Muscle of arm (tissue), 12 donors: Measurements from ENCODE around the gene NPY4R2. TPM values are rescaled to one million over a fixed set of nuclear protein-coding genes. Genes with fewer than 3 reads are reported as not detected.
"Not testable (repeated sequence)": the region's sequence is repeated elsewhere in the genome, so short reads cannot be mapped to it uniquely, and the experiment has no call there.

Experiments
- DNase-seq: peaks from one replicate; pipeline ENCODE4 v3.0.0-alpha.2; 2013
- polyA plus RNA-seq, 12 donors: library from polyadenylated mRNA; unstranded; fragments of 120-200 nt; gene quantifications; one replicate each; pipeline ENCODE4 v1.2.1, GENCODE V29; 2013; ENCODE audit not compliant: insufficient read length in 12 of 12

The NPY4R2 gene
- polyA plus RNA-seq, 12 donors: 0.12 to 0.34 (median 0.21) TPM; not detected in 9

DNA sequence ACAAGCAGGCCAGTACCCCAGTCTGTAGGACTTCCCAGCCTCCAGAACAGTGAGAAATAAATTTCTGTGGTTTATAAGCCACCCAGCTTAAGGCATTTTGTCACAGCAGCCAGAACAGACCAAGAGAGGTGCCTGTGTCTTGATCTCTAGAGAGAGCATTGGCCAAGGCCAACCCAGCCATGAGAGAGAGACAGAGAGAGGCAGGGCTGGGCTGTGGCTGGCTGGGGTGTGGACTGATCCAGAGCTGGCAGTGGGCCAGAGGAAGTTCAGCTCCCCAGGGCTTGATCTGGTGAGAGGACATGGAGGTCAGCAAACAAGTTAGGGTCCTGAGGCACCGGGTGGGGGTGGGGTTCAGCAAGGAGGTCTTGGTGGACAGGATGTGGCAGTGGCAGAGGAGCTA, 14.4 kb downstream of the NPY4R2 start:
- not testable (repeated sequence) for DNase-seq

DNA sequence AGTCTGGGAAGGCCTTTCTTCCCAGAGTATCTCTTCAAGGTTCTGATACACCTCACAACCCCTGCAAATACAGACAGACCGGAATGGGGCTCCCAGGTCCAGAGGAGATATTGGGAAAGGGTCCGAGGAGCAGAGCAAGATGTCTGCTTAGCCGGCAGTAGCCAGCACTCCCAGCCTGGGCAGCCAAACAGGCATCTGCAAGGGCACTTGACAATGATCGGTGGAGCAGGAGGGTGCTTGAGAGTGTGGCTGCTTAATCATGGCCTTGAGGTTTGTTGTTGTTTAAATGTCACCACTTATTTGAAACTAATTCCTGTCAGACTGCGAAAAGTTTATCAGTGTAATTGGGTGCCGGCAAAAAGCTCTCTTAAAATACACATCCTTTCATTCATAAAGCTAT, 15.0 kb downstream of the NPY4R2 start:
- DNase-seq: not testable (repeated sequence)

DNA sequence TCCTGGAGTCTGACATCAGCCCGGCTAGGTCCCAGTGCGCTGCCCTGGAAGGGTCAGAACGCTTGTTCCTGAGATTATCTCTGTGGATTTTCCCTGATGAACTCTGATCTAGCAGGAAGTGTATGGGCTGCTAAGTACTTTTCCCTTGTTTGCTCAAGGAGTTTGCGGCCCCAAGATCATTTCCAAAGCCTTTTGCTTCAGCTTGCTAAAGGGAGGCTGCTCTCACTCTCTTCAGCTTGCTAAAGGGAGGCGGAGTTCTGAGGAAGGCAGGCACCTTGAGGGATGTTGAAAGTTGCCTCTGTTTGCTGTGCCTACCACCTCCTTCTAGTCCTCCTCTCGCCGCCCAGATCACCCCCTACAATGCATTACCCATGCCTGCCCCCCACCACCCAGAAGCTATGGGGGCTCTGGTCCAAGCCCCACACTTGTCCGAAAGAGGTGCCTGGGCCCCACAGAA, 18.3 kb downstream of the NPY4R2 start:
- DNase-seq: not testable (repeated sequence)

DNA sequence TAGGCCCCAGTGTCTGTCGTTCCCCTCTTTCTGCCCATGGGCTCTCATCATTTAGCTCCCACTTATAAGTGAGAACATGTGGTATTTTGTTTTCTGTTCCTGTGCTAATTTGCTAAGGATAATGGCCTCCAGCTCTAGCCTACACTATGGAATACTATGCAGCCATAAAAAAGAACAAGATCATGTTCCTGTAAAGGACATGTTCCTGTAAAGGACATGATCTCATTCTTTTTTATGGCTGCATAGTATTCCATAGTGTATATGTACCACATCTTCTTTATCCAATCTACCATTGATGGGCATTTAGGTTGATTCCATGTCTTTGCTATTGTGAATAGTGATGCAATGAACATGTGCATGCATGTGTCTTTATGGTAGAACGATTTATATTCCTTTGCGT, 19.2 kb downstream of the NPY4R2 start:
- not testable (repeated sequence) for DNase-seq

DNA sequence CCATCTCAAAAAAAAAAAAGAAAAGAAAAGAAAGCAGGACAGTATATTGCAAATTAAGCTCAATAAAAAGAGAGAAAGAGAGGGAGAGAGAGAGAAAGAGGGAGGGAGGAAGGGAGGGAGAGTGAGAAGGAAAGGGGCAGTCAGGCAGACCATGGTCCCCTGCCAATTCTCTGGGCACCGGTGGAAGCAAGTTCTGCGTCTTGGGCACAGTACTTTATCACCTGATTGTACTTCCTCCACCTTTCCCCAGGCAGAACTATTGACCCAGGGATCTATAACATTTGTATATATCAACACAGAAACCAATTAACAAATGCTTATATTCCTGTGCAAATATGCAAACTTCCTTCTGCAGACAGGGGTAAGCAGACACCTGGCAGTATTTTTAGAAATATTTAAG, 22.4 kb downstream of the NPY4R2 start:
- DNase-seq: not testable (repeated sequence)

DNA sequence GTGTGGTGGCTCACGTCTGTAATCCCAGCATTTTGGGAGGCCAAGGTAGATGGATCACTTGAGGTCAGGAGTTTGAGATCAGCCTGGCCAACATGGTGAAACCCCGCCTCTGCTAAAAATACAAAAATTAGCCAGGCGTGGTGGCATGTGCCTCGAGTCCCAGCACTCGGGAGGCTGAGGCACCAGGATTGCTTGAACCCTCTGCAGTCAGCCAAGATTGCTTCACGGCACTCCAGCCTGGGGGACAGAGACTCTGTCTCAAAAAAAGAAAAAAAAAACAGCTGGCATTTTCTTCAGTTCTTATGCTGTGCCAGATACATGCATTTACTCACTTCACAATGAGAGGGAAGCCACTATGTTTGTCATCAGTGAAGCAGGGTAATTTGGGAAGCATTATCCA, 22.9 kb downstream of the NPY4R2 start:
- DNase-seq: not testable (repeated sequence)

DNA sequence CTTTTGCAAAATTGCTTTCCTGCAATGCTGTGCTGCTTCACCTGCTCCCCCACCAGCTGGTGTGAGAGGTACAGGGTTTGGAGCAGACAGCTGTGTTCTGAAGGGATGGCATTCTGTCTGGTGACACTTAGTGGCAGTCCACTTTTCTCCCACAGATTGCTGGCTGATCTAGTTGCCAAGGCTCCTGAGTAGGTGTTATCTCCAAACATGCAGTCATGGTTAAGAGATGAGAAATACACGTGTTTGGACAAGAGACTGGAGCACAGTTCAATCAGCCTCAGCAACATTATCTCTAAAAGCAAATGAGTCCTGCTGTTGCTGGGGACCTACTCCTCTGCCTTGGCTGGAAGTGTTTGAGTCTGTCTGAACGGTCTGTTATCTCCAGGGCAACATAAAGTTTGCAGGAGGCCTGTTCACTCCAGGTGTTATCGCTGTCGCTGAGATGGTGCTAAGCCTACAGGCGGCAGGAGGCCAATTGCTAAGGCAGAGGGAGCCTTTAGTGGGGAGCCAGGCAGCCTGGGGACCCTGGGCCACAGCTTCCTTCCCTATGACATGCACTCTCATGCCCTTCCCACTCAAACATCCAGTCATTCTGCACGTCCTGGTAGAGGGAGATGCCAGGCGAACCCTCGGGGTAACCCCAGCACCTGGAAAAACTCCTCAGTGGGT, 24.0 kb downstream of the NPY4R2 start:
- DNase-seq: not testable (repeated sequence)

DNA sequence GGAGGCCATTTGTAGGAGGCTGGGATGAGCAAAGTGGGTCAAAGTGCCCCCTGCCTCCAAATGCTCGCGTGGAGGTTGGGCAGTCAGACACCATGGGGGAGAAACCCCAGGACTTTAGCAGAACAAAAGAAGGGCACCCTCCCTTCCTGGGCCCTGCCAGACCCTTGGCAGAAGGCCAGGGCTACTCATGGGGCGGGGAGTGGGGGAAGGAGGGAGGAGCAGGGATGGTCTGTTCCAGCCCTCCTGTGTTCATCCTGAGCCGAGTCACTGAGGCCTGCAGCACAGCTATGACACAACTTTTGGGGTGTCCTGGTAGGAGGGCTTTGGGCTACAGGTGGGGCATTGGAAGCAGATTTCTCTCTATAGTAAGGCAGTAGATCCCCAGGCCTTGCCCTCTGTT, 24.9 kb downstream of the NPY4R2 start:
- not testable (repeated sequence) for DNase-seq

DNA sequence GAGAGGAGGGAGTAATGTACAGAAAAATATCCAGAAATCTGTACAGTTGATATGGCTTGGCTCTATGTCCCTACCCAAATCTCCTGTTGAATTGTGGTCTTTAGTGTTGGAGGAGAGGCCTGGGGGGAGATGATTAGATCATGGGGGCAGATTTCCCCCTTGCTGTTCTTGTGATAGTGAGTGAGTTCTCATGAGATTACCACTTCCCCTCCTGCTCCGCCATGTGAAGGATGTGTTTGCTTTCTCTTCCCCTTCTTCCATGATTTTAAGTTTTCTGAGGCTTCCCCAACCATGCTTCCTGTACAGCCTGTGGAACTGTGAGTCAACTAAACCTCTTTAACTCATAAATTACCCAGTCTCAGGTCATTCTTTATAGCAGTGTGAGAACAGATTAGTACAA, 29.0 kb downstream of the NPY4R2 start:
- DNase-seq: not testable (repeated sequence)

DNA sequence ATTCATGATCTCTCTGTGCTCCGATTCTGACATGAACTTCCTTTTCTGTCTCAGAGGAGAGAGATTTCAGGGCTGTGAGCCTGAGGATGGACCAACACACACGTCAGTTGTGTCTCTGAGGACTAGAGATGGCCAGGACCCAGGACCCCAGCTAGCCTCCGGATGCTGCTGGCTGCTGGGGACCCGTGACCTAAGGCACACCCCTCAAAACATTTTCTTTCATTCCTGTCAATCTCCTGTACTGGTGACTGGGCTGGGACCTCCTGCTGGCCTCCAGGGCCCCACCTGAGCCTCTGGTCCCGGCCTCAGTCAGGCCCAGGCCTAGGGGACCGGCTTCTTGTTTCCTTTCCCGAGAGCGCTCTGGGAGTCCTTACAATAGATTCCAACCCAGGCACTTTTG, 38.7 kb downstream of the NPY4R2 start:
- not testable (repeated sequence) for DNase-seq

DNA sequence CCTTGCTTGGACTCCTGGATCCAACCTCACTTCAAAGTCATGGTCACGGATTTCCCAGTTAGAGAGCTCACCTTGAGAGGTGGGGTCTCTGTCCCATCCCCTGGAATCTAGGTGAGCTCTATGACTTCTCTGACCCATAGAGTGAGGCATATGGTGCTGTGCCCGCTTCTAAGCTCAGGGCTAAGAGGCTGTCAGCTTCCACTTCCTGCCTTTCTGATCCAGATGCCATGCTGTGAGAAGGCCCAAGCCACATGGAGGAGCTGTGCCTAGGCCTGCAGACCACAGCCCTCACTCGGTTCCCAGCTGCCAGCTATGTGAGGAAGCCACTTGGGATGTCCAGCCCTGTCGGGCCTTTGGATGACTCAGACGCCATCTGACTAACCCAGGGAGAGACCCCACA, 41.2 kb downstream of the NPY4R2 start:
- DNase-seq: not testable (repeated sequence)

DNA sequence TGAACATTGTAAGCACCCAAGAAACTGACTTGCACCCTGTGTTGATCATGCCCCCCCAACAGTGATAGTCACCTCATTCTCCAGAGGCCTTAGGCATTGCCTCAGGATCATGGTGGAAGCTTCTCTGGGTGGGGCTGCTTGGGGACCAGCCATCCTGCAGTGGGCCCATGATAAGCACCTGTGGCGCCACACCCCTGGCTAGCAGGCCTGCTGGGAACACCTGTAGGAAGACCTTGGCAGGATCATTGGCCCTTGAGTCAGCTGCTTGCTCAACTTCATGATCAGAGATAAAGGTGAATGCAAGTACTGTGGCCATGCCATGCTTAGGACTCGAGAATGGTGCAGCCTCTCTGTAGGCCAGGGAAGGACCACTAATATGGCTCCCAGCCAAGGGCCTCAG, 42.2 kb downstream of the NPY4R2 start:
- not testable (repeated sequence) for DNase-seq

DNA sequence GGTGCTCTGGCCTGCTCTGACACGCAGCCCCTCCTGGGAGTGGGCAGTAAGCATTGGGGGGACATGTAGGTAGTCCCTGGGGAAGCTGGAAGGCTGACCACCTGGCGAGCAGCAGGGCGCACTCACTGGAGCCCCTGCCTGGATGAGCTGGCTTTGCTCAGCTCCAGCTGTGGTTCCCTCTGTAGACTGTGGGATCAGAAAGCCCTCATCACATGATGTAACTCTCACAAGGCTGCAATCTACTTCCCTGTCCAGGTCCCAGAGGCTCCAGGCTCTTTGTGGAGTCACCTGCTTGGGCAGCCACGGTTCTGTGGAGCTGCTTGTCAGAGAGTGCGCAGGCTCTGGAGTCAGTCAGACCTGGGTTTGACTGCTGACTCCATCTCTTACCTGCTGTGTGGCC, 44.3 kb downstream of the NPY4R2 start:
- DNase-seq: not testable (repeated sequence)

DNA sequence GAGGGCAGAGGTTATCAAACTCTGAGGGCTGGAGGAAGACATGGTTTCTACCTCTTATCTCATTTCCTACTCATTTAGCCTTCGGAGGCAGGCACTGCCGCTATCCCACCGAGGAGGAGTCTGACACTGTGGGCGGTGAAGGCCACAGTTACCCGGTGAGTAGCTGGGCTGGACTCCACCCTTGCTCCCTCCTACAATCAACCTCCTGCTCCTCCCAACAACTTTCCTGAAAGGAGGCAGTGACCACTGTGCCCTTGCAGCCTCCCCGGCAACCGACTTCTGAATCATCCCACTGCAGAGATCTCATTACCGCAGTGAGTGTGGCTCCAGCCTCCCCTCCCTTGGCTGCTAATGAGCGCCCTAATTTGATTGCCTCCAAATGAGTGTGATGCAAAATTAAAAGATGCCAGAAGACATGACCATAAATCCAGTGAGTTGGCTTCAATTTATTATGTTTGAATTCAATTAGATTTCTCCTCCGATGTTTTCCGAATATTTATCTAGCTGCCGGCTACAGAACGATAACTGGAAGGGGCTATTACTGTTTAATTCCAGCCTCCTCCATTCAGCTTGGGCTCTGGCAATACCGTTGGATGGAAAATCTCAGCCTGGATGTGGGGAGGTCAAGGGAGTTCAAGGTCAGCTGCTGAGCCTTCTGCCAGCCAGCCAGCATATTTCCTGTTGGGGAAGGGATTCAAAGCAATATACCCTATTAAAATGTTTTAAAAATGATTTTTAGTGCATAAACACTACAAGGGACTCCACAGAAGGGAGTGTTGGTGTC, 46.0 kb downstream of the NPY4R2 start:
- DNase-seq: not testable (repeated sequence)

DNA sequence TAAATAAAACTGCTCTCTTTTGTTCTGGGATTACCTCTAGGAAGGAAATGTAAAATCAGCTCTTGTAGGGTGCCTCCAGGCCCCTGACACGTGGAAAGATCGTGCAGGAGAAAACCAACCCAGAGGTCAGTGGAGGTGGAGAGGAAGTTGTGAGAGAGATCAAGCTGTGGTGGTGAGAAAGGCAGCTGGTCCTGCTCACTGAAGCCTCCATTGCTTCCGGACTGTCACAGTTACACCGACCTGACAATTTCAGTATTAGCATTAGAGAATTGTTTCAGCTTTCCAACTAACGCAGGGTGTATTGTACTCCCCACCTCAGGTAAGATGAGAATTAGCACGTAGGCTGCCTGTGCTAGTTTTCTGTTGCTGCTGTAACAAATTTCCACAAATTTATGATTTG, 50.5 kb downstream of the NPY4R2 start:
- DNase-seq: not testable (repeated sequence)

DNA sequence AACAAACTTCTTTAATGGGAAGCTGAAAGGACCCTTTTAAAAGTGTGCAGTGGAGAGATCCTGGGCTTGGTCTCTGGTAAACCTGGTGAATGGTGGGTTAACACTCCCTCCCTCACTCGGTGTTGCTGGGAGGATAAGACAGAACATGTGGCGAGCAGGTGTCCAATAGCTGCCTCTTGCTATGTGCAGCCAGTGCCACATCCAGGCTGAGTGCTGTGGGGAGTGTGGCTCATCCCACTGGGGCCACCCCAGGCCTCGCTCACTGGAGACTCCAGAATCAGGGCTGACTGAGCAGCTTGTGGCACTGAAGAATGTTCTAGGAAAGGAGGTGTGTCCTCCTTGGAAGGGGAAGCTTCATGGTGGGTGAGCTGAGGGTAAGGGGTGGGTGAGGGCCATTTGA, 51.6 kb downstream of the NPY4R2 start:
- not testable (repeated sequence) for DNase-seq

DNA sequence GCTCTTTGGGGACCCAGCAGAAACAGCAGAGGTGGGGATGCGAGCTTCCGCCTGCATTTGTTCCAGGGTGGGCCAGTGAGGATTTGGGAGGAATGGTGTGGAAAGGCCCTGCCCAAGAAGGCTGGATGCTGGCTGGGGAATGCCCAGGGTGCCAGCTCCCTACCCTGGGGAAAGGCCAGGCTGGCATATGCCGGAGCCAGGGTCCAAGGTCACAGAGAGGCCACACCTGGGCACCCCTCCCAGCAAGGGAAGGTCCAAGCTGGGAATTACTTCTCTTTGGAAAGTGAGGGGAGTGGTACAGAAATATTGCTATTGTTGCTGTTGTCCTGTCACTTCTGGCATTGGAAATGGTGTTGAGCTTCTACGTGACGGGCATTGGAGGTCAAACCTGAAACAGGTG, 53.1 kb downstream of the NPY4R2 start:
- not testable (repeated sequence) for DNase-seq

DNA sequence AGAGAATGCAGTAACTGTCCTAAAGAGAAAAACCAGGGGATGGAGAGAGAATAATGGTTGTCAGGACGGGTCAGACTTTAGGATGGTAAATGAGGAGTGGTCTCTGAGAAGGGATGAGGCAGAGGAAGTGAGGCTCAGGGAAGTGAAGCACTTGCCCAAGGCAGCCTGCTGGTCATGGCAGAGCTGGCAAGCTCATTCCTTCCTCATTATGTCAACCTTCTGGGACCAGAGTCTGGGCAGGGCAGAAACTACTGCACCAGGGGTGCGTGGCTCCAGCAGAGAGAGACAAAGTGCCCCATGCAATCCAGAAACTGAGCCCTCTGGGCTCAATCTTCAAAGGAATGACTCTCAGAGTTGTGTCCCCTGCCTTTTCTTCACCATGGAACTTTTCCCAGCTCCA, 53.6 kb downstream of the NPY4R2 start:
- not testable (repeated sequence) for DNase-seq

Other genes with a start within 250 kb of the NPY4R2 start
- 1 to 10 TPM in 3 of 12 donors, under 1 TPM in 8, not detected in 1; 0.19 to 4.0 (median 0.66) TPM for gene SYT15B, start 155.1 kb upstream of the NPY4R2 start, polyA plus RNA-seq
- not detected for gene FAM25C, start 81.1 kb downstream of the NPY4R2 start, polyA plus RNA-seq